Thoracic aorta (tissue), 2 donors: ENCODE measurements around the gene DUSP9. TPM values are rescaled to one million over a fixed set of nuclear protein-coding genes. Genes with fewer than 3 reads are reported as not detected.
"Not testable (repeated sequence)": the region's sequence is repeated elsewhere in the genome, so short reads cannot be mapped to it uniquely, and the experiment has no call there.

ENCODE experiments used
- ATAC-seq: fragments of 150-250 bp; one replicate; pipeline ENCODE4 v1.8.0; 2017; ENCODE audit warnings: low read depth; ENCODE audit not compliant: insufficient number of reproducible peaks, low FRiP score
- DNase-seq: peaks from one replicate; pipeline ENCODE4 v3.0.0-alpha.2; 2020; ENCODE audit warnings: low spot score
- H3K27ac ChIP-seq, 2 donors: fragments of 200-600 bp; sonication (generic); 1 replicate in 1 of 2; 2 replicates in 1 of 2; pipeline ENCODE4 v1.5.1; 2016; ENCODE audit warnings: mild to moderate bottlenecking in 2 of 2, moderate library complexity in 2 of 2
- H3K27me3 ChIP-seq: fragments of 200-600 bp; sonication (generic); replicated peaks from 2 replicates; pipeline ENCODE4 v1.6.0; 2016; ENCODE audit warnings: mild to moderate bottlenecking; ENCODE audit not compliant: insufficient read depth
- H3K36me3 ChIP-seq: fragments of 200-600 bp; sonication (generic); one replicate; pipeline ENCODE4 v1.5.1; 2016
- H3K4me1 ChIP-seq, 2 donors: fragments of 200-600 bp; sonication (generic); 1 replicate in 1 of 2; 2 replicates in 1 of 2; pipeline versions ENCODE4 v1.5.1 to v1.6.0; 2016; ENCODE audit warnings: low read depth in 2 of 2, mild to moderate bottlenecking in 1 of 2; ENCODE audit not compliant: control insufficient read depth in 1 of 2
- H3K4me3 ChIP-seq: fragments of 200-600 bp; sonication (generic); 2 replicates; pipeline ENCODE4 v1.5.1; 2016; ENCODE audit warnings: mild to moderate bottlenecking
- H3K9me3 ChIP-seq: fragments of 200-600 bp; sonication (generic); 2 replicates; pipeline ENCODE4 v1.5.1; 2016
- total RNA-seq, 2 donors: library from RNA; depleted of rRNA; stranded (reverse); fragments of >200 nt; gene quantifications; one replicate each; pipeline versions ENCODE4 v1.1.0 to v1.2.3, GENCODE V29; 2016
- TF ChIP-seq, protein P1 (sequence below): fragments of 200-600 bp; sonication (generic); IDR thresholded peaks from one replicate; pipeline ENCODE4 v1.5.1; 2019; ENCODE audit warnings: antibody characterized with exemption

DUSP9 gene
- total RNA-seq, 2 donors from 2014 or later: not detected

DNA sequence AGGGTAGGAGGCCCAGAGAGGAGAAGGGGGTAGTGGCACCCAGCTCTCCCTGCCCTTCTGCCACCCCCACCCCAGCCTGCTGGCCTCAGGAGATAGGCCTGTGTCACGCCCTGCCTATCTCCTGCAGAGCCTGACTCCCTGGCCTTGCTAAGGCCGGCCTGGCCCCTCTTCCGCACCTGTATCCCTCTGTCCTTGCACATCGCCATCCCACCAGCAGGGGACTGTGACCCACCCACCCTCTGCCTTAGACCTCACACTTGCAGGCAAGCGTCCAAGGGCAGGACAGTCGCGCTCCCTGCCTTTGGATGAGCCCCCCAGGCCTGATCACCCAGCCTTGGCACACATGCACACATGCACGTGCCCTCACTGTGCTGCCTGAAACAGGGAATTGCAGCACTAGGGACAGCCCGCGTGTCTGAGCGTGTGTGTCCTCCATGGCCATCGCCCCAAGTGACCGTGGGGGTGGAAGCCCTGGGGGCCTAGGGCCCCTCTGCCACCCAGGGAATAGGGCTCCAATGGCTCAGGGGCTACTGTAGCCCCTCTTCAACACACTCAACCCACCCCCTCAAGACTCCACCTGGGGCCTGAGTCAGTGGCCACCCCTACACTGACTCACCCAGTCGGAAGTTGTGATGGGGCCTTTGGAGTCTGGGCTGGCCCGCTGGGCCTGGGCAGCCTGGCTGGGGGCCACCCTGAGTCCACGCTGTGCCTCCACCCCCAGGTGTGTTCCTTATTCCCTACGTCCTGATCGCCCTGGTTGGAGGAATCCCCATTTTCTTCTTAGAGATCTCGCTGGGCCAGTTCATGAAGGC is 42.9 kb downstream of the DUSP9 start:
- no peak for DNase-seq
- H3K36me3 ChIP-seq: no peaks in the 10 kb centered on the region
- H3K27me3 ChIP-seq: no peaks in the 10 kb centered on the region
- TF ChIP-seq, protein P1, sequence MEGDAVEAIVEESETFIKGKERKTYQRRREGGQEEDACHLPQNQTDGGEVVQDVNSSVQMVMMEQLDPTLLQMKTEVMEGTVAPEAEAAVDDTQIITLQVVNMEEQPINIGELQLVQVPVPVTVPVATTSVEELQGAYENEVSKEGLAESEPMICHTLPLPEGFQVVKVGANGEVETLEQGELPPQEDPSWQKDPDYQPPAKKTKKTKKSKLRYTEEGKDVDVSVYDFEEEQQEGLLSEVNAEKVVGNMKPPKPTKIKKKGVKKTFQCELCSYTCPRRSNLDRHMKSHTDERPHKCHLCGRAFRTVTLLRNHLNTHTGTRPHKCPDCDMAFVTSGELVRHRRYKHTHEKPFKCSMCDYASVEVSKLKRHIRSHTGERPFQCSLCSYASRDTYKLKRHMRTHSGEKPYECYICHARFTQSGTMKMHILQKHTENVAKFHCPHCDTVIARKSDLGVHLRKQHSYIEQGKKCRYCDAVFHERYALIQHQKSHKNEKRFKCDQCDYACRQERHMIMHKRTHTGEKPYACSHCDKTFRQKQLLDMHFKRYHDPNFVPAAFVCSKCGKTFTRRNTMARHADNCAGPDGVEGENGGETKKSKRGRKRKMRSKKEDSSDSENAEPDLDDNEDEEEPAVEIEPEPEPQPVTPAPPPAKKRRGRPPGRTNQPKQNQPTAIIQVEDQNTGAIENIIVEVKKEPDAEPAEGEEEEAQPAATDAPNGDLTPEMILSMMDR: no peak
- no peak for ATAC-seq
- peak overlapping the region; percentile 35 for H3K4me3 ChIP-seq
- peaks cover 0 to 8% of the 10 kb centered on the region in 2 donors for H3K4me1 ChIP-seq
- H3K9me3 ChIP-seq: no peaks in the 10 kb centered on the region
- H3K27ac ChIP-seq: peak overlapping the region in 1 of 2 donors; percentile 30

DNA sequence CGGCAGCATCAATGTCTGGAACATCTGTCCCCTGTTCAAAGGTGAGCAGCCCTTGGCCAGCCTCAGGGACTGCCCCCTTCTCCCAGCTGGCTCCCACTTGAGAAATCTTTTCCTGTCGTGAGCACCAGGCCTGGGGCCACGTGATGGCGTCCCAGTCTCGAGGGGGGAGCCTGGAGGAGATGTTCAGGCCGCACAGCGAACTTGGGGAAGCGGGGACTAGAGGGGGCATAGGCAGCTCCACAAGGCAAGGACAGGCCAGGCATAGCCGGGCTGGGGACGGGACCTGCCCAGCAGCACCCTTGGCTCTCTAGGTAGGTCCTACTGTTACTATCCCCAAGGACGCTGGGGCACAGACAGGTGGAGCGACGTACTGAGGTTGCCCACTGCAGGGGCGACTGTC is 43.5 kb downstream of the DUSP9 start:
- no peak for DNase-seq
- Histone ChIP-seq H3K9me3 (no peaks in the 10 kb centered on the region), H3K27ac (no peak overlapping the region), H3K4me1 (peaks cover 0 to 8% of the 10 kb centered on the region in 2 donors), H3K4me3 (no peak overlapping the region), H3K36me3 (no peaks in the 10 kb centered on the region), H3K27me3 (no peaks in the 10 kb centered on the region)
- no peak for ATAC-seq
- TF ChIP-seq, protein P1: no peak

DNA sequence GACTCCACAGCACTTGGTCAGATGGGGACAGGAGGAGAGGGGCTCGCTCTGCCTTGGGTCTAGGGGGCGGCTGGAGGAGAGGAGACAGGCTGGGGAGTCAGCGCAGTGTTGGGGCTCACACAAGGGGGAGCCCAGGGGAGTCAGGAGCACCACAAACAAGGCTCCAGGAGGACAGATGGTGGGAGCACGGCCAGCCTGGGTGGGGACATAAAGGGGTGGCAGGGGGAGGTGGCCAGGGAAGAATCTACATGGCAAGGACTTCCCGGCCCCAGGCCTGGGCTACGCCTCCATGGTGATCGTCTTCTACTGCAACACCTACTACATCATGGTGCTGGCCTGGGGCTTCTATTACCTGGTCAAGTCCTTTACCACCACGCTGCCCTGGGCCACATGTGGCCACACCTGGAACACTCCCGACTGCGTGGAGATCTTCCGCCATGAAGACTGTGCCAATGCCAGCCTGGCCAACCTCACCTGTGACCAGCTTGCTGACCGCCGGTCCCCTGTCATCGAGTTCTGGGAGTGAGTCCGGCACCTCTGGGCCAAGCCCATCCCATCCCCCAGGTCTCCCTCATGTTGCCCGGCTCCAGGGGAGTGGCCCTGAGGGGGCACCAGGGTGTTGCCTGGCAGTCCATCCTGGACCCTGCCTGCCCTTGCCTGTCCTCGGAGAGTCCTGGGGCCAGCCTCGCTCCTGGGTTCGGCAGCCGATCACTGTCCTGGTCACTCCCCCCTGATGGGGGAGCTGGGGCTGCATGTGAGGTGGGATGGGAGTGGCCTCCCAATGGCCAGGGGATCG is 44.2 kb downstream of the DUSP9 start:
- not testable (repeated sequence) for H3K36me3 ChIP-seq, H3K27me3 ChIP-seq, H3K4me3 ChIP-seq, ATAC-seq, H3K4me1 ChIP-seq, H3K27ac ChIP-seq, H3K9me3 ChIP-seq, DNase-seq

DNA sequence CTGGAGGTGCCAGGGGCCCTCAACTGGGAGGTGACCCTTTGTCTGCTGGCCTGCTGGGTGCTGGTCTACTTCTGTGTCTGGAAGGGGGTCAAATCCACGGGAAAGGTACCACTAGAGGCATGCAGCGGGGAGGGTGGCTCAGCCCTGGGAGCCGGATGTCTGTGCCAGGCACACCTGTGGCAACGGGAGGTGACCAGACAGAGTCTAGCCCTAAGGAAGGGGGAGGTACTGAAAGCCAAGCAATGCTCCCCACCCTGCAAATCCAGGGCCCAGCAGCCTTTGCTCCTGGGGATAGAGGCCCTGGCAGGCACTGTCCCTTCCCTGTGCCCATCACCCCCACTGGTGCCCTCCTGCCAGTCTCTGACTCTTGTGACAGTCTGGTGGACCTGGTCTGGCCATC is 45.0 kb downstream of the DUSP9 start:
- no peak for ATAC-seq
- no peaks in the 10 kb centered on the region for H3K9me3 ChIP-seq
- no peak overlapping the region for H3K27ac ChIP-seq
- H3K4me1 ChIP-seq: peaks cover 0 to 8% of the 10 kb centered on the region in 2 donors
- no peaks in the 10 kb centered on the region for H3K27me3 ChIP-seq
- H3K4me3 ChIP-seq: no peak overlapping the region
- TF ChIP-seq, protein P1: no peak
- H3K36me3 ChIP-seq: no peaks in the 10 kb centered on the region
- DNase-seq: no peak

DNA sequence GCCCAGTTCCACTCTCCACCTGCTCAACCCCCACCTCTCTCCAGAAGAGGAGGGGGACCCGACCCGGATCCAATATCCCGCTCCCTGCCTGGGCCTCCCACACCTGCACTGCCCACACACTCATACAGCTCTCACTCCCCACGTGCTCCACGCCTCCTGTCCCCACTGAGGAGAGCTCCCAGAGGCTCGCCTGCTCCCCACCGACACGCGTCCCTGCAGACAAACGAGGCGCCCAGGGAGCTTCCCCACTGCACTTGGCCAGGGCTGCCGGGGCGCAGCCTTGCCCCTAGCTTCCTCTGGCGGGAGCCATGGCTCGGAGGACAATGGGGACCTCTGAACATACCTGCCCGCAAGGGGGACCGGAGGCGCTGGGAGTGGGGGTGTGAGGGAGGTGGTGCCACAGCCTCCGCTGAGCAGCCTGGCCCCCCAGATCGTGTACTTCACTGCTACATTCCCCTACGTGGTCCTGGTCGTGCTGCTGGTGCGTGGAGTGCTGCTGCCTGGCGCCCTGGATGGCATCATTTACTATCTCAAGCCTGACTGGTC is 45.7 kb downstream of the DUSP9 start:
- no peak overlapping the region for H3K27ac ChIP-seq
- H3K4me1 ChIP-seq: peaks cover 0 to 8% of the 10 kb centered on the region in 2 donors
- no peak overlapping the region for H3K4me3 ChIP-seq
- no peaks in the 10 kb centered on the region for H3K27me3 ChIP-seq
- TF ChIP-seq, protein P1: no peak
- DNase-seq (no peak), ATAC-seq (no peak)
- H3K36me3 ChIP-seq: no peaks in the 10 kb centered on the region
- H3K9me3 ChIP-seq: no peaks in the 10 kb centered on the region
